ENCODE measurements around the gene POLR2L. TPM values are rescaled to one million over a fixed set of nuclear protein-coding genes. Genes with fewer than 3 reads are reported as not detected.
A peak's percentile ranks its signal among the peaks of the same experiment; 100 is the strongest.

POLR2L gene
- total RNA-seq, 1 experiment from 2014 or later: 113 TPM

- Histone ChIP-seq H4K20me1 (ENCODE audit: insufficient read depth, low read depth, low read length) (peaks cover 6% of the 10 kb centered on the region; the same call in 1 of the 2 replicates), H3K4me2 (ENCODE audit: low read depth, low read length, poor library complexity, severe bottlenecking) (no peak overlapping the region), H3K9me2 (replicated peaks; ENCODE audit: insufficient read depth, low read length) (no peaks in the 10 kb centered on the region), H3K4me1 (ENCODE audit: low read length) (peaks cover 32% of the 10 kb centered on the region), H3K9ac (ENCODE audit: low read length) (no peak overlapping the region), H2AFZ (ENCODE audit: low read length) (no peak overlapping the region), H3K27me3 (ENCODE audit: low read length) (no peaks in the 10 kb centered on the region), H3K4me3 (ENCODE audit: low read length) (no peak overlapping the region), H3K9me3 (ENCODE audit: low read length) (no peaks in the 10 kb centered on the region), H3K27ac (ENCODE audit: low read length) (no peak overlapping the region), H3K79me2 (ENCODE audit: low read length) (peaks cover 17% of the 10 kb centered on the region), H3K36me3 (ENCODE audit: insufficient read depth, low read length) (no peaks in the 10 kb centered on the region)
- DNase-seq: no peak
Observed at GRCh38 chr11:799641-800316, 42.5 kb downstream of the POLR2L start.

- Histone ChIP-seq H3K27ac (ENCODE audit: low read length) (peak within 1 kb of the TSS; percentile 81), H3K4me3 (ENCODE audit: low read length) (peak within 1 kb of the TSS; percentile 95), H3K36me3 (ENCODE audit: insufficient read depth, low read length) (no peaks in the 10 kb centered on the region), H3K4me2 (ENCODE audit: low read depth, low read length, poor library complexity, severe bottlenecking) (peak within 1 kb of the TSS; percentile 97), H3K79me2 (ENCODE audit: low read length) (peaks cover 24% of the 10 kb centered on the region), H3K27me3 (ENCODE audit: low read length) (no peaks in the 10 kb centered on the region), H3K9me2 (replicated peaks; ENCODE audit: insufficient read depth, low read length) (no peaks in the 10 kb centered on the region), H4K20me1 (ENCODE audit: insufficient read depth, low read depth, low read length) (peaks cover 13% of the 10 kb centered on the region; the same call in 1 of the 2 replicates), H2AFZ (ENCODE audit: low read length) (no peak within 1 kb of the TSS), H3K9ac (ENCODE audit: low read length) (peak within 1 kb of the TSS; percentile 93), H3K4me1 (ENCODE audit: low read length) (peaks cover 24% of the 10 kb centered on the region), H3K9me3 (ENCODE audit: low read length) (no peaks in the 10 kb centered on the region)
- peak; percentile 95 for DNase-seq
Observed at GRCh38 chr11:798093-798713, 44.1 kb downstream of the POLR2L start, which contains the start of gene SLC25A22. Gene SLC25A22 (minus strand): TSS chr11:798281. CDS start chr11:795006, 3,275 bp downstream.

DNA sequence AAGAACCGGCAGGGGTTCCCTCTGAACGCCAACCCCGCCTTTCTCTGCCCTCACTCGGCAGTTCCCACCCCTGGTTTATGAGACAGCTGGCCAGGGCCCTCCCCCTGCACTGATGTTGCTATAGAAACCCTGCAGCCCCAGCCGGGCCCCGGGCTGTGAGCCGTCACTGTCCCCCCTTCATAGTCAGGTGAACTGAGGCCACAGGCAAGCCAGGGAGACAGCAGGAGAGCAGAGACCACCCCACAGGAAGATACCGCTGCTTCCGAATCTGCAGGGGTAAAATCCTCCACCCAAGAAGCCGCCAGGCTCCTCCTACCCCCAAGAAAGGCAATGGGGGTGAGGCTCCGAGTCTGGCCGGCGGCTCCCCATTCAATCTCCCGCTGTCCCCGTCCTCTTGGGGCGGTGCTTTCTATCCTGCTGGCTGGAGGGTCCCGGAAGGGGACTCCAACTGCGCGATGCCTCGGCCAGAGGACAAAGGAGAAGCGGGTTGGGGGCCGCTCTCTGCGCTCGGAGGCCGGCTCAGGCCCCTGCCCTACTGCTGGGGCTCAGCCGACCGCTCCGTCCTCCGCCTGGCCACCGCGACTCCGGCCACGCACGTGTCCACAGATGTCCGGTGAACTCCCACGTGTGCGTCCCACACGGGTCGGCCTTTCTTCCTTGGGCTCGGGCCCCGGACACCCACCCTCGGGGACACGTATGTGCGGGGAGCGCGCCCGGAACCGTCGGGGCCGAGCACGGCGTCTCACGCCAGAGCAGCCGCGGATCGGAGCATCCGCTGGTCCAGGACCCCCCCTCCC, 44.8 kb downstream of the POLR2L start:
- Histone ChIP-seq H3K27ac (ENCODE audit: low read length) (peak overlapping the region; percentile 81), H3K27me3 (ENCODE audit: low read length) (no peaks in the 10 kb centered on the region), H3K9me2 (replicated peaks; ENCODE audit: insufficient read depth, low read length) (no peaks in the 10 kb centered on the region), H3K36me3 (ENCODE audit: insufficient read depth, low read length) (no peaks in the 10 kb centered on the region), H2AFZ (ENCODE audit: low read length) (no peak overlapping the region), H3K4me2 (ENCODE audit: low read depth, low read length, poor library complexity, severe bottlenecking) (peak overlapping the region; percentile 97), H4K20me1 (ENCODE audit: insufficient read depth, low read depth, low read length) (peaks cover 13% of the 10 kb centered on the region; the same call in 1 of the 2 replicates), H3K79me2 (ENCODE audit: low read length) (peaks cover 24% of the 10 kb centered on the region), H3K9me3 (ENCODE audit: low read length) (no peaks in the 10 kb centered on the region), H3K4me1 (ENCODE audit: low read length) (peaks cover 24% of the 10 kb centered on the region), H3K9ac (ENCODE audit: low read length) (peak overlapping the region; percentile 93), H3K4me3 (ENCODE audit: low read length) (peak overlapping the region; percentile 95)
- DNase-seq: peak; percentile 92

DNA sequence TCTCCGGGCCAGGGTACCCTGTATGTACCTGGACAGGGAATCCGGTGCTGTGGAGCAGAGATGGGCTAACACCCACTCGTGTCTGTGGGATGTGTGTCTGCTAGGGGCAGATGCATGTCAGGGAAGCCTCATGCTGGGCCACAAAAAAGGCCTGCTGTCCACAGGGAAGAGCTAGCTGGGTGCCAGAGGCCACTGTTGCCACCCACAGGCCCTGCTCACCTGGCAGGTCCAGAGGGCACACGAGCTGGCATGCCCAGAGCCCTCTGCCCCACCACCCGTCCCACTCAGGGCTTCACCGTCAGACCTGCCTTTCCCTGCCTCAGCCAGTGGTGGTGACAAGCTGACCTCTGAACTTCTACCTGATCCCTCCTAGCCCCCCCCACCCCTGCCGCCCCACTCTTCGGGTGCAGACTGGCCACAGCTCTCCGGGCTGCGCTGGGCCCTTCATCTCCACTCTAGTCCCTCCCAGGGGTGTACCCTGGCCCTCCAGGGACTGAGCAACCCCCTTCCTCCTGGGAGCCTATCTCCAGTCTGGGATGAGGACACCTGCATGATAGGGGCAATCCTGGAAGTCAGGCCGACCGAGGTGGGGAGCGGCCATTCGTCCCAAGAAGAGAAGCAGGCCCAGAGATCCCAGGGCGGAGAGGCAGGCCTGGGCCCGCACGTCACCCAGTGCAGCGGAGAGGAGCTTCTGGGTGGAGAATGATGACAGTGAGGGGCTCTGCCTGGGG, 45.6 kb downstream of the POLR2L start:
- Histone ChIP-seq H3K9me2 (replicated peaks; ENCODE audit: insufficient read depth, low read length) (no peaks in the 10 kb centered on the region), H3K27ac (ENCODE audit: low read length) (peak overlapping the region; percentile 81), H4K20me1 (ENCODE audit: insufficient read depth, low read depth, low read length) (peaks cover 13% of the 10 kb centered on the region; the same call in 1 of the 2 replicates), H3K4me1 (ENCODE audit: low read length) (peaks cover 24% of the 10 kb centered on the region), H3K27me3 (ENCODE audit: low read length) (no peaks in the 10 kb centered on the region), H2AFZ (ENCODE audit: low read length) (no peak overlapping the region), H3K4me3 (ENCODE audit: low read length) (peak overlapping the region; percentile 95), H3K9ac (ENCODE audit: low read length) (peak overlapping the region; percentile 93), H3K79me2 (ENCODE audit: low read length) (peaks cover 24% of the 10 kb centered on the region), H3K4me2 (ENCODE audit: low read depth, low read length, poor library complexity, severe bottlenecking) (peak overlapping the region; percentile 97), H3K9me3 (ENCODE audit: low read length) (no peaks in the 10 kb centered on the region), H3K36me3 (ENCODE audit: insufficient read depth, low read length) (no peaks in the 10 kb centered on the region)
- DNase-seq: no peak

DNA sequence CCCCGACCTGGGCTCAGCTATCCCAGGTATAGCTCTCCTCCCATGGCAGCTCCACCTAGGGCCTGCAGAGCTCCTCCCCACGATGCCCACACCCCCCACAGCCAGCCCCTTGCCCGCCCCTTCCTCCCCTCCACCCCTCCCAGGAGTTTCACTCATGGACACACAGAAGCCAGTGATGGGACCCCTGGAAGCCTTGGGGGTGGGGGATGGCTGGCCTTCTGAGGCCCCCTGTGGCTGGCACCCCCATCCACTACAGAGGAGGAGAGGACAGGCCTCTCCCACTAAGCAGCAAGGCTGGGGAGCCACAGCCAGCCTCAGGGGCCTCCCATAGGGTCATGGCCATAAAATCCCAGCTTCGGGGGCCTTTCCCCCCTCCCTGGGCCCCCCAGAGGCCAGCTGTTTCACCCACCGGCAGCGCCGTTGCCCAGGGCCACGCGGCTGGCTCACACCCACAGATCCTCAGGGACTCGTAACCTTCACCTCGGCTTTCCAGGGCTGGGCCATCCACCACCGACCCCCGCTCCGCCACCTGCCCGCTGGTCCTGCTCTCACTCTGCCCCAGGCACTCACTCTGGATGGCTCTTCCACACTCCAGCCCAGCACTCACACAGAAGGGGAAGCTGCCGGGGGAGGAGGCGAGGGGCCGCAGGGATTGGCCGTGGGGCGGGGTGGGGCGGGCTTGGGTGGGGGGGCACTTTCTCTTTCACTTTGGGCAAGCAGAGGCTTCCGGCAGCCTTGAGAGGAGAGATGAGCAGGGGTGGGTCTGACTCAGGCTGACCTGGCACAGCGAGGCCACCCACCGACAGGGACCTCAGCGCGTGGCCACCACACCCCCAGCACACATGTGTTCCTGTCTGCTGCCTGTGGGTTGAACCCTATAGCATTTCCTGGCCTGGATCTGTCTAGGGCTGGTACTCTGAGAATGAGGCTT, 46.4 kb downstream of the POLR2L start:
- H3K27me3 ChIP-seq (ENCODE audit: low read length): no peaks in the 10 kb centered on the region
- H3K4me1 ChIP-seq (ENCODE audit: low read length): peaks cover 30% of the 10 kb centered on the region
- H3K4me2 ChIP-seq (ENCODE audit: low read depth, low read length, poor library complexity, severe bottlenecking): peak overlapping the region; percentile 97
- H3K4me3 ChIP-seq (ENCODE audit: low read length): peak overlapping the region; percentile 95
- H3K79me2 ChIP-seq (ENCODE audit: low read length): peaks cover 24% of the 10 kb centered on the region
- DNase-seq: peak; percentile 89
- H4K20me1 ChIP-seq (ENCODE audit: insufficient read depth, low read depth, low read length): peaks cover 13% of the 10 kb centered on the region; the same call in 1 of the 2 replicates
- H3K9me2 ChIP-seq (replicated peaks; ENCODE audit: insufficient read depth, low read length): no peaks in the 10 kb centered on the region
- no peaks in the 10 kb centered on the region for H3K36me3 ChIP-seq (ENCODE audit: insufficient read depth, low read length)
- no peak overlapping the region for H2AFZ ChIP-seq (ENCODE audit: low read length)
- peak overlapping the region; percentile 81 for H3K27ac ChIP-seq (ENCODE audit: low read length)
- peak overlapping the region; percentile 93 for H3K9ac ChIP-seq (ENCODE audit: low read length)
- H3K9me3 ChIP-seq (ENCODE audit: low read length): no peaks in the 10 kb centered on the region

GRCh38 chr11:794766-795633, 47.3 kb downstream of the POLR2L start:
- Histone ChIP-seq H2AFZ (ENCODE audit: low read length) (no peak overlapping the region), H3K4me3 (ENCODE audit: low read length) (peak overlapping the region; percentile 95), H3K4me2 (ENCODE audit: low read depth, low read length, poor library complexity, severe bottlenecking) (peak overlapping the region; percentile 97), H3K4me1 (ENCODE audit: low read length) (peaks cover 39% of the 10 kb centered on the region), H3K9me2 (replicated peaks; ENCODE audit: insufficient read depth, low read length) (no peaks in the 10 kb centered on the region), H3K9ac (ENCODE audit: low read length) (peak overlapping the region; percentile 93), H3K36me3 (ENCODE audit: insufficient read depth, low read length) (no peaks in the 10 kb centered on the region), H3K79me2 (ENCODE audit: low read length) (peaks cover 24% of the 10 kb centered on the region), H3K27ac (ENCODE audit: low read length) (peak overlapping the region; percentile 76; the same call in 1 of the 2 replicates), H4K20me1 (ENCODE audit: insufficient read depth, low read depth, low read length) (peaks cover 13% of the 10 kb centered on the region; the same call in 1 of the 2 replicates), H3K9me3 (ENCODE audit: low read length) (no peaks in the 10 kb centered on the region), H3K27me3 (ENCODE audit: low read length) (no peaks in the 10 kb centered on the region)
- DNase-seq: peak; percentile 76

Measured in Karpas-422 (cell line).